ENCODE data around the gene OGN.

- TF ChIP-seq CTCF (optimal IDR thresholded peaks at IDR 0.05 in 1 of 3, IDR thresholded peaks at IDR 0.05 in 1 of 3, conservative IDR thresholded peaks at IDR 0.05 in 1 of 3; ENCODE audit: extremely low read depth in 1 of 3, insufficient read depth in 2 of 3, low read length in 3 of 3) (no peak), EZH2 (IDR thresholded peaks at IDR 0.05; ENCODE audit: low read length) (no peak)
Measured at GRCh38 chr9:92359394-92359995, 44.9 kb downstream of the OGN start.
